ENCODE data around the gene SELENOW. TPM values are rescaled to one million over a fixed set of nuclear protein-coding genes. Genes with fewer than 3 reads are reported as not detected.
A peak's percentile ranks its signal among the peaks of the same experiment; 100 is the strongest.

SELENOW gene
- total RNA-seq, 4 donors from 2014 or later = 173 to 1,323 (median 512) TPM

GRCh38 chr19:47735131-47735530, 43.4 kb upstream of the SELENOW start:
- intact Hi-C loops (cut with DNase I; ENCODE audit: low total_unique reads) = no loop called here
- TF ChIP-seq CTCF (IDR thresholded peaks at IDR 0.05) (no peak), POLR2A (IDR thresholded peaks at IDR 0.05) (no peak)
- no peak overlapping the region for H3K4me3 ChIP-seq
- H3K27me3 ChIP-seq = no peaks in the 10 kb centered on the region
- DNase-seq = no peak
- H3K27ac ChIP-seq = no peak overlapping the region
- no peaks in the 10 kb centered on the region for H3K9me3 ChIP-seq
- no peaks in the 10 kb centered on the region for H3K36me3 ChIP-seq
- peaks cover 0 to 4% of the 10 kb centered on the region in 2 donors for H3K4me1 ChIP-seq

- H3K4me3 ChIP-seq = no peak overlapping the region
- peaks cover 4 to 13% of the 10 kb centered on the region in 2 donors for H3K4me1 ChIP-seq
- intact Hi-C loops (cut with DNase I; ENCODE audit: low total_unique reads) = no loop called here
- no peak for DNase-seq
- no peak for TF ChIP-seq POLR2A (IDR thresholded peaks at IDR 0.05)
- TF ChIP-seq CTCF (IDR thresholded peaks at IDR 0.05) = no peak
- H3K9me3 ChIP-seq = no peaks in the 10 kb centered on the region
- H3K36me3 ChIP-seq = no peaks in the 10 kb centered on the region
- H3K27me3 ChIP-seq = no peaks in the 10 kb centered on the region
- H3K27ac ChIP-seq = peak overlapping the region; percentile 98 to 99
These were observed 37.5 kb upstream of the SELENOW start for GRCh38 chr19:47740866-47741519.

GRCh38 chr19:47741544-47742140, 36.9 kb upstream of the SELENOW start:
- H3K4me1 ChIP-seq = peaks cover 4 to 17% of the 10 kb centered on the region in 2 donors
- no peak overlapping the region for H3K4me3 ChIP-seq
- H3K27ac ChIP-seq = peak overlapping the region; percentile 98 to 99
- intact Hi-C loops (cut with DNase I; ENCODE audit: low total_unique reads) = loop anchor here (2.0 kb wide), 1 partner anchor 29 kb away; the partner anchor contains the start of gene EHD2
- no peaks in the 10 kb centered on the region for H3K36me3 ChIP-seq
- TF ChIP-seq CTCF (IDR thresholded peaks at IDR 0.05) (no peak), POLR2A (IDR thresholded peaks at IDR 0.05) (no peak)
- no peaks in the 10 kb centered on the region for H3K27me3 ChIP-seq
- no peaks in the 10 kb centered on the region for H3K9me3 ChIP-seq
- peak in 1 of 2 donors; percentile 42 for DNase-seq

GRCh38 chr19:47742634-47743033, 35.9 kb upstream of the SELENOW start:
- TF ChIP-seq CTCF (IDR thresholded peaks at IDR 0.05) (no peak), POLR2A (IDR thresholded peaks at IDR 0.05) (no peak)
- peak overlapping the region in 1 of 2 donors; percentile 24 for H3K4me3 ChIP-seq
- H3K4me1 ChIP-seq = peaks cover 4 to 17% of the 10 kb centered on the region in 2 donors
- intact Hi-C loops (cut with DNase I; ENCODE audit: low total_unique reads) = loop anchor here (2.0 kb wide), 1 partner anchor 30 kb away; the partner anchor contains the start of gene EHD2
- H3K36me3 ChIP-seq = no peaks in the 10 kb centered on the region
- no peaks in the 10 kb centered on the region for H3K27me3 ChIP-seq
- no peaks in the 10 kb centered on the region for H3K9me3 ChIP-seq
- peak in 1 of 2 donors; percentile 46 for DNase-seq
- H3K27ac ChIP-seq = peak overlapping the region; percentile 98 to 99
